HepG2 (cell line): Measurements from ENCODE around the gene ZDHHC24. TPM values are rescaled to one million over a fixed set of nuclear protein-coding genes. Genes with fewer than 3 reads are reported as not detected.
A peak's percentile ranks its signal among the peaks of the same experiment; 100 is the strongest.

ENCODE experiments used
- ATF5 ChIP-seq: sonication (generic); formaldehyde crosslinking; IDR thresholded peaks from 2 replicates; pipeline ENCODE4 v1.4.0; 2020; ENCODE audit warnings: mild to moderate bottlenecking, low read depth, missing genetic modification reagents
- BCL6 ChIP-seq: IDR thresholded peaks from 2 replicates; pipeline ENCODE4 v1.6.1; 2016; ENCODE audit warnings: missing genetic modification reagents, missing compliant biosample characterization
- CENPX ChIP-seq: sonication (generic); formaldehyde crosslinking; IDR thresholded peaks from 2 replicates; pipeline ENCODE4 v1.9.0; 2021; ENCODE audit warnings: mild to moderate bottlenecking, missing genetic modification reagents, moderate library complexity
- EHMT2 ChIP-seq: fragments of 200-600 bp; sonication (generic); IDR thresholded peaks from 2 replicates; pipeline ENCODE4 v1.7.0; 2017; ENCODE audit warnings: antibody characterized with exemption, low read depth, low read length, borderline replicate concordance
- GFI1 ChIP-seq: sonication (generic); formaldehyde crosslinking; IDR thresholded peaks from 2 replicates; pipeline ENCODE4 v1.5.0; 2020; ENCODE audit warnings: missing genetic modification reagents, mild to moderate bottlenecking, borderline replicate concordance
- GZF1 ChIP-seq: sonication (generic); formaldehyde crosslinking; IDR thresholded peaks from 2 replicates; pipeline ENCODE4 v1.5.1; 2020; ENCODE audit warnings: mild to moderate bottlenecking, missing genetic modification reagents
- HDAC1 ChIP-seq: sonication (generic); formaldehyde crosslinking; IDR thresholded peaks from 2 replicates; pipeline ENCODE4 v1.5.1; 2020; ENCODE audit warnings: mild to moderate bottlenecking, missing genetic modification reagents
- HES4 ChIP-seq: sonication (generic); formaldehyde crosslinking; IDR thresholded peaks from 2 replicates; pipeline ENCODE4 v1.9.0; 2021; ENCODE audit warnings: mild to moderate bottlenecking, missing genetic modification reagents, borderline replicate concordance
- KDM1A ChIP-seq: IDR thresholded peaks from 2 replicates; pipeline ENCODE4 v1.6.1; 2016; ENCODE audit warnings: missing compliant biosample characterization
- KLF12 ChIP-seq: sonication (generic); formaldehyde crosslinking; IDR thresholded peaks from 2 replicates; pipeline ENCODE4 v1.4.0; 2020; ENCODE audit warnings: missing genetic modification reagents, borderline replicate concordance
- MED1 ChIP-seq: sonication (generic); formaldehyde crosslinking; IDR thresholded peaks from 2 replicates; pipeline ENCODE4 v1.4.0; 2020; ENCODE audit warnings: missing genetic modification reagents
- MIER3 ChIP-seq: IDR thresholded peaks from 2 replicates; pipeline ENCODE4 v1.6.1; 2016; ENCODE audit warnings: missing compliant biosample characterization, borderline replicate concordance
- MIXL1 ChIP-seq: IDR thresholded peaks from 2 replicates; pipeline ENCODE4 v1.6.1; 2016
- NFRKB ChIP-seq: fragments of 450-650 bp; IDR thresholded peaks from 2 replicates; pipeline ENCODE4 v1.6.1; 2017
- POLR2A ChIP-seq, 2 experiments: IDR thresholded peaks; 2 replicates each; pipeline ENCODE4 v1.6.1; 2011; ENCODE audit warnings: low read depth in 2 of 2, low read length in 2 of 2, mild to moderate bottlenecking in 1 of 2, moderate library complexity in 1 of 2; ENCODE audit not compliant: insufficient read depth in 1 of 2
- SETDB1 ChIP-seq: sonication (generic); formaldehyde crosslinking; IDR thresholded peaks from 2 replicates; pipeline ENCODE4 v1.5.1; 2020; ENCODE audit warnings: missing genetic modification reagents, mild to moderate bottlenecking, borderline replicate concordance
- SMAD3 ChIP-seq: sonication (generic); formaldehyde crosslinking; IDR thresholded peaks from 2 replicates; pipeline ENCODE4 v1.4.0; 2020; ENCODE audit warnings: missing genetic modification reagents
- SMYD3 ChIP-seq: sonication (generic); formaldehyde crosslinking; IDR thresholded peaks from 2 replicates; pipeline ENCODE4 v1.8.1; 2023; ENCODE audit warnings: mild to moderate bottlenecking, missing genetic modification reagents
- SOX5 ChIP-seq: IDR thresholded peaks from 2 replicates; pipeline ENCODE4 v1.6.1; 2016; ENCODE audit warnings: borderline replicate concordance
- SPEN ChIP-seq: sonication (generic); formaldehyde crosslinking; IDR thresholded peaks from 2 replicates; pipeline ENCODE4 v1.5.1; 2020; ENCODE audit warnings: low read depth, mild to moderate bottlenecking, missing genetic modification reagents
- THRA ChIP-seq: sonication (generic); formaldehyde crosslinking; IDR thresholded peaks from 2 replicates; pipeline ENCODE4 v1.4.0; 2020; ENCODE audit warnings: missing genetic modification reagents, borderline replicate concordance
- XBP1 ChIP-seq: sonication (generic); formaldehyde crosslinking; IDR thresholded peaks from 2 replicates; pipeline ENCODE4 v1.5.0; 2020; ENCODE audit warnings: missing genetic modification reagents
- ZBTB7B ChIP-seq: sonication (generic); formaldehyde crosslinking; IDR thresholded peaks from 2 replicates; pipeline ENCODE4 v1.4.0; 2020; ENCODE audit warnings: missing genetic modification reagents
- ZMAT3 ChIP-seq: sonication (generic); formaldehyde crosslinking; conservative IDR thresholded peaks from 2 replicates; pipeline ENCODE4 v1.7.0; 2021; ENCODE audit warnings: missing genetic modification reagents
- ZNF124 ChIP-seq: sonication (generic); formaldehyde crosslinking; IDR thresholded peaks from 2 replicates; pipeline ENCODE4 v1.4.0; 2020; ENCODE audit warnings: missing genetic modification reagents
- ZNF205 ChIP-seq: IDR thresholded peaks from 2 replicates; pipeline ENCODE4 v1.6.1; 2018; ENCODE audit warnings: missing biosample characterization, missing genetic modification reagents
- ZNF597 ChIP-seq: sonication (generic); formaldehyde crosslinking; IDR thresholded peaks from 2 replicates; pipeline ENCODE4 v1.5.0; 2020; ENCODE audit warnings: missing genetic modification reagents
- ZNF598 ChIP-seq: sonication (generic); formaldehyde crosslinking; IDR thresholded peaks from 2 replicates; pipeline ENCODE4 v1.5.1; 2020; ENCODE audit warnings: mild to moderate bottlenecking, missing genetic modification reagents, borderline replicate concordance
- ZNF674 ChIP-seq: sonication (generic); formaldehyde crosslinking; IDR thresholded peaks from 2 replicates; pipeline ENCODE4 v1.5.0; 2020; ENCODE audit warnings: low read depth, mild to moderate bottlenecking, missing genetic modification reagents
- ZNF720 ChIP-seq: sonication (generic); formaldehyde crosslinking; IDR thresholded peaks from 2 replicates; pipeline ENCODE4 v1.4.0; 2020; ENCODE audit warnings: missing genetic modification reagents
- ZNF75D ChIP-seq: sonication (generic); formaldehyde crosslinking; IDR thresholded peaks from 2 replicates; pipeline ENCODE4 v1.8.1; 2023; ENCODE audit warnings: missing genetic modification reagents, mild to moderate bottlenecking, borderline replicate concordance
- ZNF780A ChIP-seq: sonication (generic); formaldehyde crosslinking; IDR thresholded peaks from 2 replicates; pipeline ENCODE4 v1.8.0; 2022; ENCODE audit warnings: mild to moderate bottlenecking, missing genetic modification reagents, moderate library complexity
- polyA plus RNA-seq, 8 experiments: library from polyadenylated mRNA; depleted of rRNA in 3 of 8; stranded (reverse) in 7 of 8; unstranded in 1 of 8; fragments of >200 nt; fragmentation: Illumina TruSeq in 4 of 8; extraction: Trizol in 4 of 8; gene quantifications; 2 replicates each; pipeline versions ENCODE4 v1.2.1 to v1.2.3, GENCODE V29; 2011 to 2016; ENCODE audit warnings: low read depth in 4 of 8, missing spikeins in 1 of 8, mixed read lengths in 1 of 8; ENCODE audit not compliant: insufficient read depth in 1 of 8
- total RNA-seq, 5 experiments: library from RNA; depleted of rRNA; stranded (reverse); fragments of >200 nt; fragmentation: Illumina TruSeq; extraction: Trizol; gene quantifications; 2 replicates each; pipeline ENCODE4 v1.2.3, GENCODE V29; 2016; ENCODE audit warnings: low read depth in 1 of 5

ZDHHC24 gene
- total and polyA plus RNA-seq, 2 of the 13 experiments (the other 11 are each of a cell fraction or from before 2014, with no cell fraction given), result 4.3 TPM

- TF ChIP-seq KLF12 (peak; percentile 100), ZMAT3 (CRISPR knock-in tag) (0 out of 2 replicates have a peak, but pooled peaks have one; percentile 51), ZBTB7B (peak; percentile 49; the same call in 1 of the 2 replicates), ZNF124 (CRISPR knock-in tag) (no peak), XBP1 (CRISPR knock-in tag) (no peak), ZNF75D (no peak), MED1 (CRISPR knock-in tag) (peak; percentile 61), ZNF597 (CRISPR knock-in tag) (no peak), HES4 (CRISPR knock-in tag) (no peak), MIER3 (CRISPR knock-in tag) (peak; percentile 68; the same call in 1 of the 2 replicates), MIXL1 (CRISPR knock-in tag) (peak; percentile 49; the same call in 1 of the 2 replicates), ZNF720 (no peak), ZNF780A (CRISPR knock-in tag) (no peak), SPEN (CRISPR knock-in tag) (peak; percentile 88), EHMT2 (no peak), ZNF674 (CRISPR knock-in tag) (no peak), THRA (CRISPR knock-in tag) (0 out of 2 replicates have a peak, but pooled peaks have one; percentile 20), POLR2A (IDR thresholded peaks at IDR 0.05; ENCODE audit: insufficient read depth in 1 of 2, low read depth in 2 of 2, low read length in 2 of 2) (peak; percentile 63 to 71), ZNF598 (CRISPR knock-in tag) (peak; percentile 79; the same call in 1 of the 2 replicates), CENPX (no peak), SOX5 (CRISPR knock-in tag) (no peak; the same call in 1 of the 2 replicates), SETDB1 (CRISPR knock-in tag) (no peak), SMAD3 (CRISPR knock-in tag) (peak; percentile 60; the same call in 1 of the 2 replicates), GFI1 (CRISPR knock-in tag) (no peak), GZF1 (no peak), SMYD3 (CRISPR knock-in tag) (no peak), BCL6 (CRISPR knock-in tag) (peak; percentile 39; the same call in 1 of the 2 replicates), ATF5 (CRISPR knock-in tag) (no peak), ZNF205 (CRISPR knock-in tag) (peak; percentile 75; the same call in 1 of the 2 replicates), NFRKB (no peak), KDM1A (CRISPR knock-in tag) (no peak), HDAC1 (CRISPR knock-in tag) (peak; percentile 93)
Measured at GRCh38 chr11:66510271-66510989, 35.4 kb downstream of the ZDHHC24 start, which contains the start of gene BBS1 (continued).
